Amygdala (tissue), 56 donors: ENCODE measurements around the gene CFAP221.
A peak's percentile ranks its signal among the peaks of the same experiment; 100 is the strongest.

Experiments
- DNase-seq, 56 donors: peaks; one replicate each; lab custom pipeline; 2025; lab: John Stamatoyannopoulos, UW

The CFAP221 gene

GRCh38 chr2:119694845-119695521 is 150.7 kb downstream of the CFAP221 start:
- peak in 7 of 56 donors; percentile 20 to 48 (median 31) for DNase-seq

GRCh38 chr2:119696005-119696404 is 151.8 kb downstream of the CFAP221 start:
- DNase-seq: no peak

GRCh38 chr2:119696494-119697030 is 152.3 kb downstream of the CFAP221 start:
- DNase-seq: no peak

- no peak for DNase-seq
Measured at GRCh38 chr2:119697290-119698020, 153.2 kb downstream of the CFAP221 start.

GRCh38 chr2:119698246-119698645 is 154.0 kb downstream of the CFAP221 start:
- DNase-seq: no peak

- DNase-seq: peak in 1 of 56 donors; percentile 32
Measured at GRCh38 chr2:119699016-119699606, 154.9 kb downstream of the CFAP221 start.

- no peak for DNase-seq
Measured at GRCh38 chr2:119700866-119701265, 156.6 kb downstream of the CFAP221 start.

- DNase-seq: no peak
Measured at GRCh38 chr2:119701352-119701751, 157.1 kb downstream of the CFAP221 start.

GRCh38 chr2:119702203-119702917 is 158.1 kb downstream of the CFAP221 start:
- DNase-seq: no peak

- peak in 34 of 56 donors; percentile 14 to 71 (median 42) for DNase-seq
Measured at GRCh38 chr2:119702918-119703401, 158.7 kb downstream of the CFAP221 start.

- DNase-seq: no peak
Measured at GRCh38 chr2:119703526-119703925, 159.3 kb downstream of the CFAP221 start.

- DNase-seq: no peak
Measured at GRCh38 chr2:119704670-119705120, 160.4 kb downstream of the CFAP221 start.

- no peak for DNase-seq
Measured at GRCh38 chr2:119706221-119706620, 162.0 kb downstream of the CFAP221 start.
